Sigmoid colon (tissue), 4 donors: ENCODE results near the gene ADAMTS6.

ENCODE experiments used
- CTCF ChIP-seq, 4 experiments: fragments of 450-650 bp in 3 of 4; fragments of 200-600 bp in 1 of 4; IDR thresholded peaks; one replicate each; pipeline ENCODE4 v1.5.1; 2016 to 2019; ENCODE audit warnings: antibody characterized with exemption in 4 of 4, mild to moderate bottlenecking in 3 of 4, moderate library complexity in 2 of 4
- POLR2A ChIP-seq, 2 donors: fragments of 450-650 bp; IDR thresholded peaks; one replicate each; pipeline ENCODE4 v1.6.1; 2016; ENCODE audit warnings: antibody characterized with exemption in 2 of 2, mild to moderate bottlenecking in 2 of 2, moderate library complexity in 2 of 2
- POLR2AphosphoS5 ChIP-seq, 4 donors: sonication (generic); formaldehyde crosslinking; IDR thresholded peaks; one replicate each; pipeline ENCODE4 v1.6.1; 2017; ENCODE audit warnings: antibody characterized with exemption in 4 of 4

GRCh38 chr5:65305913-65306312 lies 175.8 kb downstream of the ADAMTS6 start:
- TF ChIP-seq CTCF (IDR thresholded peaks at IDR 0.05) (no peak), POLR2A (IDR thresholded peaks at IDR 0.05) (no peak), POLR2AphosphoS5 (IDR thresholded peaks at IDR 0.05) (no peak)
